Muscle layer of colon (tissue), 2 donors: Measurements from ENCODE around the gene RAI1.

Source experiments
- H3K27ac ChIP-seq: one replicate; pipeline ENCODE4 v1.7.0; 2013; ENCODE audit warnings: low read depth, mild to moderate bottlenecking, low read length, moderate library complexity
- H3K27me3 ChIP-seq, 2 donors: one replicate each; pipeline ENCODE4 v1.7.0; 2013; ENCODE audit warnings: low read length in 2 of 2, mild to moderate bottlenecking in 2 of 2; ENCODE audit not compliant: insufficient read depth in 2 of 2, control insufficient read depth in 1 of 2
- H3K36me3 ChIP-seq: one replicate; pipeline ENCODE4 v1.7.0; 2013; ENCODE audit warnings: mild to moderate bottlenecking, low read length; ENCODE audit not compliant: insufficient read depth
- H3K4me1 ChIP-seq: one replicate; pipeline ENCODE4 v1.7.0; 2013; ENCODE audit warnings: mild to moderate bottlenecking, low read length; ENCODE audit not compliant: insufficient read depth
- H3K4me3 ChIP-seq, 2 donors: one replicate each; pipeline ENCODE4 v1.7.0; 2013; ENCODE audit warnings: low read length in 2 of 2, low read depth in 1 of 2, mild to moderate bottlenecking in 1 of 2, moderate library complexity in 1 of 2
- H3K9ac ChIP-seq: one replicate; pipeline ENCODE4 v1.7.0; 2013; ENCODE audit warnings: low read length
- H3K9me3 ChIP-seq: one replicate; pipeline ENCODE4 v1.7.0; 2013; ENCODE audit warnings: mild to moderate bottlenecking, low read length
- donor health status: abdominal sarcoma.
- donor health status: Adenocarcinoma of cecum.

The RAI1 gene

DNA sequence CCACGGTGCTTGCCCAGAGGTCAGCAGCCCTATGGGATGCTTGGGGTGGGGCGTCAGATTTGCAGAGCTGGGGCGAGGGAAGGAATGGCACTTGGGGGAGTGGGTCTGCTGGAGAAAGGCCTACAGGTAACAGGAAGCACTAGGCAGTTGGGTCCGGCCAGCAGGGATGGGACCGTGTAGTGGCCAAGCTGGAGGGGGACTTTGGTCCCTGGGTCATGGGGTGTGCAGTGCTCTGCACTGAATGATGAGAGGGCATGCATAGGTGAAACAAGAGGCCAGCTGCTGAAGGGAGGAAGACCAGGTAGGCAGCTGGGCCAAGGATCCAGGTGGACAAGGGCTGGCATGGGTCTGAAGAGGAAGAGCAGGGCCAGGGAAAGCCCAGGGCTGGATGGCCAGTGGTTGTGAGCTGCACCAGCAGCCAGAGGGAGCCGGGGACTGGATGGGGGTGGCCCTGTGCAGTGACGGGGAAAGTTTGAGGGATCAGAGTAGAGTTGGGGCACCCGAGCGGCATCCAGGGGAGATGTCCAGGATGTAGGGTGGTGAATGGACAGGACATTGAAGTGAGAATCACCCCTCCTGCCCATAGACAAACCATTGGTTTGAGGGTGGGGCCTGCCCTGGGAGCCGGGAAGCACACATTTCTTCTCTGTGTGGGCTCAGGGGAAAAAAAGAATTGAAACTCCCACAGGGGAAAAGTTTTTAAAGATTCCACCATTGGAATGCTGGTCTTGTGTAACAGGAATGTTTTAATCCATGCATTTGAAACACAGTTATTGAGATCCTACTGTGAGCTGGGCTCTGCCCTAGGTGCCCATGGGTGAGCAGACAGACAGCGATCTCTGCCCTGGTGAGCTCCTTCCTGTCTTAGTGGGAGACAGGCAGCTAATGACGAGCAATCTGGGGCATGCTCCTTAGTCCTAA, 25.1 kb downstream of the RAI1 start:
- no peaks in the 10 kb centered on the region for H3K36me3 ChIP-seq
- peaks cover 40% of the 10 kb centered on the region for H3K4me1 ChIP-seq
- H3K9ac ChIP-seq, result no peak overlapping the region
- no peaks in the 10 kb centered on the region for H3K9me3 ChIP-seq
- H3K27me3 ChIP-seq, result no peaks in the 10 kb centered on the region
- no peak overlapping the region for H3K4me3 ChIP-seq
- H3K27ac ChIP-seq, result no peak overlapping the region

DNA sequence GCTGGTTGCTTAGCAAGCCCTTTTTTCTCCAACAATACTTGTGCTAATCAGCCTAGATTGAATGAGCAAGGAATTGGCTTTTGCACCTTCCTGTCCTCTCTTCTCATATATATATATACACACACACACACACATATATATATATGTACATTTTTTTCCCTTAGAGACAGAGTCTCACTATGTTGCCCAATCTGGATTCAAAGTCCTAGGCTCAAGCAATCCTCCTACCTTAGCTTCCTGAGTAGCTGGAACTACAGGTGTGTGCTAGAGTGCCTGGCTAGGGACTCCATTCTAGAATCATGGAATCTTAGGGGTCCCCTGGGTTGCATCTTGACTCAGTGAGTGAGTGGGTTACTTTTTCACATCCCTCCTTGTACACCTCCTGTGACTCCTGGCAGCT, 27.0 kb downstream of the RAI1 start:
- Histone ChIP-seq H3K9me3 (no peaks in the 10 kb centered on the region), H3K4me3 (no peak overlapping the region), H3K4me1 (peaks cover 40% of the 10 kb centered on the region), H3K27ac (no peak overlapping the region), H3K36me3 (no peaks in the 10 kb centered on the region), H3K27me3 (no peaks in the 10 kb centered on the region), H3K9ac (no peak overlapping the region)

DNA sequence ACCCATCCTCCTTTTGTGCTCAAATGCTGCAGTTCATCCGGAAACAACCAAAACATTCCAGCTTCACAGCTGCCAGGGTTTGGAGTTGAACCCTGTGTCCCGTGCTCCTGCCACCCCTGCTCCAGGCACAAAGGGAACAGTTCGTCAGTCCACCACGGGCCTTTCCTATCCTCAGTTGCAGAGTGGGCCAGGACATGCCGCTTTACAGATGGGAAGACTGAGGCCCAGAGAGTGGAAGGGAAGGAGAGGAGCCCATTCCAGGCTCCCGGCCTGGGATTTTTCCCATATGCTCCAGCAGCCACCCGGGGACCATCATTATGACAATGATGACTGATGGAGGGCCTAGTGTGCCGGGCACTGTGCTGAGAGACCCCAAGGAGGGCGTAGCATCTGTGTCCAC, 27.6 kb downstream of the RAI1 start:
- Histone ChIP-seq H3K27me3 (no peaks in the 10 kb centered on the region), H3K9ac (no peak overlapping the region), H3K4me3 (no peak overlapping the region), H3K27ac (no peak overlapping the region), H3K4me1 (peaks cover 38% of the 10 kb centered on the region), H3K9me3 (no peaks in the 10 kb centered on the region), H3K36me3 (no peaks in the 10 kb centered on the region)

DNA sequence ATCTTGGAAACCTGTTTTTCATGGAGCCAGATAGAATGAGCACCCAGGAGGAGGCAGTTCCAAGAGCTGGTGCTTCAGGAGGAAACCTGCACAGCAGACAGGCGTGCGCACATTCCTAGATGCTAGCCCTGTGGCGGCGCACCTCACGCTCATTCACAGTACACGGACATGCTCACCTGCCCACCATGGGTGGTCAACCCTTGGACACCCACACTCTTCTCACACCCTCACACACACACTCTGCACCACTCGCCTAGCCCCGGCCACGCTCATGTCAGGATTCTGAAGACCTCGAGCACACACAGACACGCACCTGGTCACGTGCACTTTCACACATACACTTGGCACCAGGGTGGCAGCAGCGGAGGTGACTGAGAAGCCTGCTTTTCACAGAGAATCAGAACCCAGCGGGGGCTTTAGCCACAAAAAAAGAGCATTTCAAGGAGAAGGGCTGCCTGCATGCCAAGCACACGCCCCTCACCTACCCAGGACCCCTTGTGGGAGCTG, 28.6 kb downstream of the RAI1 start:
- H3K9me3 ChIP-seq, result no peaks in the 10 kb centered on the region
- H3K9ac ChIP-seq, result no peak overlapping the region
- peaks cover 47% of the 10 kb centered on the region for H3K4me1 ChIP-seq
- H3K36me3 ChIP-seq, result no peaks in the 10 kb centered on the region
- peak overlapping the region; percentile 93 for H3K27ac ChIP-seq
- no peaks in the 10 kb centered on the region for H3K27me3 ChIP-seq
- H3K4me3 ChIP-seq, result no peak overlapping the region

DNA sequence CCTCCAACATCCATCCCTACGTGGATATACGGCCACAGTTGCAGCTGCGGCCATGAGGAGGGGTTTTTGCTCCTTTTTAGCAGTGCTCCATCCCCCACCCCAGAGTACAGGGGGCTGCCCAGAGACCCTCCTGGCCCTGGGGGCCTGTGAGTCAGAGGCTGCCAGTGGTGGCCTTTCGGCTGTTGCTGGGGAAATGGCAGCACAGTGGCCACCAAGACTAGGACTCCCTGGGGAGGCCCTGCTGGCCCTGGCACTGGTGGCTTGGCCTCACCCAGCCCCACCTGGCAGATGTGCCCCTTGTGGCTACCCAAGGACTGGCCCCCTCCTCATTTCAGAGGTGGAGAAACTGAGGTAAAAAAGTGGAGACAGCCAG, 29.1 kb downstream of the RAI1 start:
- Histone ChIP-seq H3K9ac (no peak overlapping the region), H3K9me3 (no peaks in the 10 kb centered on the region), H3K4me3 (no peak overlapping the region), H3K27ac (peak overlapping the region; percentile 93), H3K36me3 (no peaks in the 10 kb centered on the region), H3K27me3 (no peaks in the 10 kb centered on the region), H3K4me1 (peaks cover 51% of the 10 kb centered on the region)

DNA sequence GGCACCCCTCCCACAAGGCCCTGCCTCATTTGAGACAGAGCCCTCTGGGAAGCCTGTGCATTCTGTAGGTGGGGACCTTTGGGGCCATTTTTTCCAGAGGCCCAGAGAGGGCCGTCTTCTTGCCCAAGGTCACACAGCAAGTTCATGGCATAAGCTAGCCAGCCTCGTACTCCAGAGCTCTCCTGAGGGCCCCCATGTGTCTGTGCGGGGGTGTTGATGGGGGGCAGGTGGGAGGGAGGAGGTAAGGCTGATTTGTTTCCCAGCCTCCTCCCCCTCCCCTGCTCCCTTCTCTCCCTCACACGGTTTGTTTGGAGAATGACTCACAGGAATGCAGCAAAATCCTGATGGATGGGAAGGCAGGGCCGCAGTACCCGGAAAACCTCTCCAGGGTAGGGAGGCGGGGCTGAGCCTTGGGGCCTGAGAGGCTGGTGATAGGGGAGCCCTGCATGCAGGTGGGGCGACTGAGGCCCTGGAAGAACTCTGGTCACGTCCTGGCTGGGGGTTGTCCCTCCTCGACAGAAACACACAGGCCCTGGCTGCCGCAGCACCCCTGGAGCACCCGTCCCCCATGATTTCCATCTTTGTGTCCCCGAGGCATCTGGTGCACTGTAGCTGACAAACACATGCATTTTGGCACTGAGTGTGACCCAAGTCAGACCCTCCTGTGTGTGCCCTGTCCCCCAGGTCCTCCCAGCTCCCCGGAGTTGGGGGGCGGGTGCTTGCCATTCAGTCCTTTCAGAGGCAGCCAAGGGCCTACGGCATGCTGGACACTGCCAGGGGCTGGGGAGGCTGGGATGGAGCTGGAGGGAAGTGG, 29.7 kb downstream of the RAI1 start:
- Histone ChIP-seq H3K27me3 (no peaks in the 10 kb centered on the region), H3K9ac (peak overlapping the region; percentile 12), H3K9me3 (no peaks in the 10 kb centered on the region), H3K4me3 (peak overlapping the region in 1 of 2 donors; percentile 21), H3K36me3 (no peaks in the 10 kb centered on the region), H3K4me1 (peaks cover 51% of the 10 kb centered on the region), H3K27ac (peak overlapping the region; percentile 93)

DNA sequence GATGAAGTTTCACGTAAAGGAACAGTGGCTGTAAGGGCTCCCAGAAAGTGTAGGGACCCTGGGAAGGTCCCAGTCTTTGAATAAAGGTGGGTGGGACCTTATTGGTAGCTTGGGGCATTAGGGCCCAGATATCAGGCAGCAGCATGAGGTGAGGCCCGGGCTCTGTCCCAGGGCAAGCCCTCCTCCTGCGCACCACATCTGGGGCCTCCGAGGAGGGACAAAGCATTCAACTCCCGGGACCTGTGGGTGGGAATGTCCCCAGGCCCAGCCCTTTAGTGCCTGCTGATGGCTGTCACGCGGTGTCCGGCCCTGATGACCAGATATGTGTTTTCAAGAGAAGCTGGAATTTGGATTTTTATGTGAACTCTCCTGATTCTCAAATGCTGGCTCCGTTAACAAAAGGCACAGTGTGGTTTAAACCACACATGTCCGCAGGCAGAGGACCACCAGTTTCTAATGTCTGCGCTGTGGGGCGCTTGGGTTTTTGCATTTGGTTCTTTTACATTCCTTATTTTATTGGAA, 30.4 kb downstream of the RAI1 start:
- Histone ChIP-seq H3K4me1 (peaks cover 51% of the 10 kb centered on the region), H3K9me3 (no peaks in the 10 kb centered on the region), H3K27ac (peak overlapping the region; percentile 93), H3K36me3 (no peaks in the 10 kb centered on the region), H3K9ac (peak overlapping the region; percentile 12), H3K4me3 (no peak overlapping the region), H3K27me3 (no peaks in the 10 kb centered on the region)

DNA sequence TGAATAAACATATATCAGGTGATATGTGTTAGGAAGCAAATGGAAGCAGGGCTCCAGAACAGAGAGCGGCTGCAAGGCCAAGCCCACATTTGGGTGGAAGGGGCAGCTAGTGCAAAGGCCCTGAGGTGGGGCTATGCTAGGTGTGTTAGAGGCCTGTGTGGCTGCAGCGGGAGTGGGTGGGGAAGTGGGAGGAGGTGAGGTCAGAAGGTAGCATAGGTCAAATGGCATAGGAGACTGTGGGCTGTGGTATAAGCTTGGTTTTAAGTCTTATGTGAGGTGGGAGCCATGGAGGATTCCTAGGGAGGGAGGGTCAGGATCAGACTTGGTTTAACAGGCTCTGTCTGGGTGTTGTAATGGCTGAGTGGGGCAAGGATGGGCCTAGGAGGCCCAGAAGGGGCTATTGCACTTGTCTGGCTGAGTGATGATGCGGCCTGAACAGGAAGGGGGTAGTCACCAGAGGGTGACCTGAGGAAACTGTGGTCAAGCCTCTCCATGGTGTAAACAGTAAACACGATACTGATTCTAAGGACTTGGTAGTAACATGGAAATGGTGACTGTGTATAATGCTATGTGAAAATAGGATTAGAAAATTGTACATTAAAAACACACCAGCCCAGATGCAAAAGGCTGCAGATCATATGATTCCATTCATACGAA, 31.1 kb downstream of the RAI1 start:
- no peak overlapping the region for H3K9ac ChIP-seq
- peak overlapping the region; percentile 40 for H3K27ac ChIP-seq
- no peaks in the 10 kb centered on the region for H3K9me3 ChIP-seq
- H3K4me1 ChIP-seq, result peaks cover 51% of the 10 kb centered on the region
- no peaks in the 10 kb centered on the region for H3K27me3 ChIP-seq
- no peaks in the 10 kb centered on the region for H3K36me3 ChIP-seq
- no peak overlapping the region for H3K4me3 ChIP-seq

DNA sequence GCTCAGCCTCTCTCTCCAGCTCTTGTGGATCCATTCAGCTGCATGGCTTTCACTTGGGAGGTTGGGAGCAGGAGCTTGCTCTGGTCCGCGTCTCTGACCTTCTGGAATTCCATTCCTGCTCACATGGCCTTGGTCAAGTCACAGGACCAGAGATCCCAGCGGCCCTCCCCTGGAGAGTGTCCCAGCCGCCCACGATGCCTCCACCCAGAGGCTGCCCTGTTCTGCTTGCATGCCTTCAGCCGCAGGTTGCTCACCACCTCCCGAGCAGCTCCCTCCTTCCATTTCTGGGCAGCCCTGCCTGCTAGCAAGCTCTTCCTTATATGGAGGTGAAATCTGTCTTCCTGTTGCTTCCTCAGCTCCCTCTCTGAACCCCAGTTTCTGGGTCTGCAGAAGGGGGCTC, 32.6 kb downstream of the RAI1 start:
- Histone ChIP-seq H3K9me3 (no peaks in the 10 kb centered on the region), H3K4me1 (peaks cover 51% of the 10 kb centered on the region), H3K4me3 (peak overlapping the region in 1 of 2 donors; percentile 16), H3K9ac (peak overlapping the region; percentile 38), H3K27me3 (no peaks in the 10 kb centered on the region), H3K27ac (peak overlapping the region; percentile 59), H3K36me3 (no peaks in the 10 kb centered on the region)

DNA sequence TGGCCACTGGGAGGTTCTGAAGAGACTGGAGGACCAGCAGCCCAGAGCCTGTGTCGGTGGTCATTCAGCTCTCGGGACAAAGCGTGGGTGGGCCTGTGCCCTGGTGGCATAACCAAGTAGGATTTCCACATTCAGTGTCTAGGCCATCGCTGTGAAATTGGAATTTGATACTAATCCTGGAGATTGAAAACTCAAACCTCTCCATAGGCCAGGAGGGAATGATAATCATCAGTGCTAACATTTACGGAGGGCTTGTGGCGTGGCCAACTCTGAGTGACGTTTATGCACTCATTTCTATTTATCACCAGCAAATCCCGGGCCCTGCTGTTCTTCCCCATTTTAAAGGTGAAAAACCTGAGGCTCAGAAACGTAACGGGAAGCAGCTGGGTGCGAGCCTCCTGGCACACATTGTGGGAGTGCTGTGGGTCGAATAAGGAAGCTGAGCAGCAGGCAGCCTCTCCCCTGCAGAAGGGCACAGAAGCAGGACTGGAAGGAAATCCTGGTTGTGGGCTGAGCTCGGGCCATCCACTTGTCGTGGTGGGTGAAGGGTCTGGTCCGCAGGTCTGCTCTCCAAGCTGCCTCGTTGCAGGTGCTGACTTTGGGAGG, 33.1 kb downstream of the RAI1 start:
- Histone ChIP-seq H3K9me3 (no peaks in the 10 kb centered on the region), H3K27ac (peak overlapping the region; percentile 59), H3K4me1 (peaks cover 51% of the 10 kb centered on the region), H3K36me3 (no peaks in the 10 kb centered on the region), H3K9ac (peak overlapping the region; percentile 38), H3K4me3 (peak overlapping the region in 1 of 2 donors; percentile 16), H3K27me3 (no peaks in the 10 kb centered on the region)
